Measurements from ENCODE around the gene ANGPT4.

DNA sequence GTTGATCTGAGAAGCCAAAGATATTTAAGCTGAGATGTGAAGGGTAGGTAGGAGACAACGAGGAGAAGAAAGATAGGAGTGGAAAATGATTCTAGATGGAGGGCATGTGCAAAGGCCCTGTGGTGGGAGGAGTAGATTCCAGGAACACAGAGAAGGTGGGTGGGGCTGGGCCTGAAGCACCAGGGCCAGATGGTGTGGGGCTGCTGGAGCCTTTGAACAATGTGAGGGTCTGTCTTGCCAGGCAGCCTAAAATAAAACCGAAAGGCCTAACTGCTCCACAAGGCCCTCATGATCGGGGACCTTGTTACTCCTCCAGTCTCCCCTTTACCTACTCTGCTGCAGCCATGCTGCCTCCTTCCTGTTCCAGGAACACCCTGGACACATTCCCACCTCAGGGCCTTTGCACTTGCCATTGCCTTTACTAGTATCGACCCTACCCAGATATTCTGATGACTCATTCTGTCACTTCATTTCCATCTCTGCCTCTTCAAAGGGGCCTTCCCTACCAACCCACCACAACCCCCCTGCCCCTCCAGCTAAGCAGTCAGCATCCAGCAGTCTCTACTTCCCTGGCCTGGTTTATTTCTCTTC, 62.6 kb downstream of the ANGPT4 start:
- TF ChIP-seq EP300 (IDR thresholded peaks at IDR 0.05) (no peak), POLR2A (IDR thresholded peaks at IDR 0.05) (no peak), POLR2AphosphoS5 (IDR thresholded peaks at IDR 0.05) (no peak)
- TF ChIP-seq, protein P1, sequence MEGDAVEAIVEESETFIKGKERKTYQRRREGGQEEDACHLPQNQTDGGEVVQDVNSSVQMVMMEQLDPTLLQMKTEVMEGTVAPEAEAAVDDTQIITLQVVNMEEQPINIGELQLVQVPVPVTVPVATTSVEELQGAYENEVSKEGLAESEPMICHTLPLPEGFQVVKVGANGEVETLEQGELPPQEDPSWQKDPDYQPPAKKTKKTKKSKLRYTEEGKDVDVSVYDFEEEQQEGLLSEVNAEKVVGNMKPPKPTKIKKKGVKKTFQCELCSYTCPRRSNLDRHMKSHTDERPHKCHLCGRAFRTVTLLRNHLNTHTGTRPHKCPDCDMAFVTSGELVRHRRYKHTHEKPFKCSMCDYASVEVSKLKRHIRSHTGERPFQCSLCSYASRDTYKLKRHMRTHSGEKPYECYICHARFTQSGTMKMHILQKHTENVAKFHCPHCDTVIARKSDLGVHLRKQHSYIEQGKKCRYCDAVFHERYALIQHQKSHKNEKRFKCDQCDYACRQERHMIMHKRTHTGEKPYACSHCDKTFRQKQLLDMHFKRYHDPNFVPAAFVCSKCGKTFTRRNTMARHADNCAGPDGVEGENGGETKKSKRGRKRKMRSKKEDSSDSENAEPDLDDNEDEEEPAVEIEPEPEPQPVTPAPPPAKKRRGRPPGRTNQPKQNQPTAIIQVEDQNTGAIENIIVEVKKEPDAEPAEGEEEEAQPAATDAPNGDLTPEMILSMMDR (IDR thresholded peaks at IDR 0.05): no peak

All from suprapubic skin (tissue), 4 donors.